Measurements from ENCODE around the gene LRRN2. TPM values are rescaled to one million over a fixed set of nuclear protein-coding genes. Genes with fewer than 3 reads are reported as not detected.

The LRRN2 gene
- total and polyA plus RNA-seq, 7 donors = 2.5 to 14.7 (median 4.9) TPM

GRCh38 chr1:204598319-204598969 lies 87.1 kb downstream of the LRRN2 start:
- no peaks in the 10 kb centered on the region for H3K9me3 ChIP-seq
- H3K4me3 ChIP-seq = no peak overlapping the region
- H3K27me3 ChIP-seq = no peaks in the 10 kb centered on the region
- TF ChIP-seq POLR2A (IDR thresholded peaks at IDR 0.05) (no peak), CTCF (IDR thresholded peaks at IDR 0.05) (no peak), EP300 (IDR thresholded peaks at IDR 0.05) (no peak), POLR2AphosphoS5 (IDR thresholded peaks at IDR 0.05) (no peak)
- no peaks in the 10 kb centered on the region for H3K4me1 ChIP-seq
- WGBS, 2 donors = 69 to 85% methylated on average over 4 of the region's 4 CpGs
- no peaks in the 10 kb centered on the region for H3K36me3 ChIP-seq
- DNase-seq = no peak
- intact Hi-C loops (cut with DNase I) = no loop called here
- no peak overlapping the region for H3K27ac ChIP-seq

- no peak overlapping the region for H3K4me3 ChIP-seq
- no peaks in the 10 kb centered on the region for H3K36me3 ChIP-seq
- H3K27ac ChIP-seq = no peak overlapping the region
- intact Hi-C loops (cut with DNase I) = no loop called here
- H3K9me3 ChIP-seq = no peaks in the 10 kb centered on the region
- H3K27me3 ChIP-seq = no peaks in the 10 kb centered on the region
- no peak for TF ChIP-seq EP300 (IDR thresholded peaks at IDR 0.05)
- TF ChIP-seq CTCF (IDR thresholded peaks at IDR 0.05) = no peak
- TF ChIP-seq POLR2A (IDR thresholded peaks at IDR 0.05) = no peak
- no peak for TF ChIP-seq POLR2AphosphoS5 (IDR thresholded peaks at IDR 0.05)
- peak; percentile 37 for DNase-seq
- no peaks in the 10 kb centered on the region for H3K4me1 ChIP-seq
- 61 to 65% methylated on average over 10 of the region's 10 CpGs for WGBS, 2 donors
Measured at GRCh38 chr1:204592246-204592948, 93.1 kb downstream of the LRRN2 start.

GRCh38 chr1:204591473-204592090 lies 94.0 kb downstream of the LRRN2 start:
- Histone ChIP-seq H3K27me3 (no peaks in the 10 kb centered on the region), H3K27ac (no peak overlapping the region), H3K36me3 (no peaks in the 10 kb centered on the region), H3K4me1 (no peaks in the 10 kb centered on the region), H3K9me3 (no peaks in the 10 kb centered on the region), H3K4me3 (no peak overlapping the region)
- intact Hi-C loops (cut with DNase I) = no loop called here
- DNase-seq = peak; percentile 15
- TF ChIP-seq POLR2AphosphoS5 (IDR thresholded peaks at IDR 0.05) = no peak
- TF ChIP-seq CTCF (IDR thresholded peaks at IDR 0.05) = no peak
- TF ChIP-seq EP300 (IDR thresholded peaks at IDR 0.05) = no peak
- no peak for TF ChIP-seq POLR2A (IDR thresholded peaks at IDR 0.05)
- WGBS, 2 donors = 69 to 82% methylated on average over 3 of the region's 3 CpGs

GRCh38 chr1:204589409-204590038 lies 96.0 kb downstream of the LRRN2 start:
- no peak overlapping the region for H3K27ac ChIP-seq
- TF ChIP-seq CTCF (IDR thresholded peaks at IDR 0.05) = no peak
- TF ChIP-seq POLR2A (IDR thresholded peaks at IDR 0.05) = no peak
- no peak for TF ChIP-seq EP300 (IDR thresholded peaks at IDR 0.05)
- no peak for TF ChIP-seq POLR2AphosphoS5 (IDR thresholded peaks at IDR 0.05)
- H3K9me3 ChIP-seq = no peaks in the 10 kb centered on the region
- intact Hi-C loops (cut with DNase I) = no loop called here
- H3K27me3 ChIP-seq = no peaks in the 10 kb centered on the region
- H3K4me1 ChIP-seq = peaks cover 0 to 1% (median under 1%) of the 10 kb centered on the region in 4 donors
- WGBS, 2 donors = 77 to 88% methylated on average over 8 of the region's 8 CpGs
- DNase-seq = no peak
- no peaks in the 10 kb centered on the region for H3K36me3 ChIP-seq
- H3K4me3 ChIP-seq = no peak overlapping the region

Data from sigmoid colon (tissue), 7 donors.